Measurements from ENCODE around the gene SDCBP2. TPM values are rescaled to one million over a fixed set of nuclear protein-coding genes. Genes with fewer than 3 reads are reported as not detected.

The SDCBP2 gene
- total and polyA plus RNA-seq, 2 of the 13 experiments (the other 11 are each of a cell fraction or from before 2014, with no cell fraction given), result 1.2 to 2.4 TPM

DNA sequence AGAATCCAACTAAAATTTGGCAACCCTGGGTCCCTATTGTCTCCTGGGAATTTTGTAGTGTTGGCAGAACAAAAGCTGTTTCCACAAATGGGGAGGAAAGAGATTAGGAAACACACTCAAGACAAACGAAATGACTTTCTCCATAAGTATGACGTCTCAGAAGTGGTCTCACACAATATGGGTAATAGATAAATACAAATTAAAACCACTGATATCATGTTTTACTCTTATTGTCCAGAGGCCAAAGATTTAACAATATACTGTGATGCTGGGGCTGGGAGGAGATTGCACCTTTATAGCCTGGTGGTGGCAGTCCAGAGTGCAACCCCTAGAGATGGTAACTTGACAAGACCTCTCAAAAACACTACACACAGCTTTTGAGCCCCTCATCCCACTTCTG lies 45.3 kb upstream of the SDCBP2 start (continued):
- TF ChIP-seq, protein P1, sequence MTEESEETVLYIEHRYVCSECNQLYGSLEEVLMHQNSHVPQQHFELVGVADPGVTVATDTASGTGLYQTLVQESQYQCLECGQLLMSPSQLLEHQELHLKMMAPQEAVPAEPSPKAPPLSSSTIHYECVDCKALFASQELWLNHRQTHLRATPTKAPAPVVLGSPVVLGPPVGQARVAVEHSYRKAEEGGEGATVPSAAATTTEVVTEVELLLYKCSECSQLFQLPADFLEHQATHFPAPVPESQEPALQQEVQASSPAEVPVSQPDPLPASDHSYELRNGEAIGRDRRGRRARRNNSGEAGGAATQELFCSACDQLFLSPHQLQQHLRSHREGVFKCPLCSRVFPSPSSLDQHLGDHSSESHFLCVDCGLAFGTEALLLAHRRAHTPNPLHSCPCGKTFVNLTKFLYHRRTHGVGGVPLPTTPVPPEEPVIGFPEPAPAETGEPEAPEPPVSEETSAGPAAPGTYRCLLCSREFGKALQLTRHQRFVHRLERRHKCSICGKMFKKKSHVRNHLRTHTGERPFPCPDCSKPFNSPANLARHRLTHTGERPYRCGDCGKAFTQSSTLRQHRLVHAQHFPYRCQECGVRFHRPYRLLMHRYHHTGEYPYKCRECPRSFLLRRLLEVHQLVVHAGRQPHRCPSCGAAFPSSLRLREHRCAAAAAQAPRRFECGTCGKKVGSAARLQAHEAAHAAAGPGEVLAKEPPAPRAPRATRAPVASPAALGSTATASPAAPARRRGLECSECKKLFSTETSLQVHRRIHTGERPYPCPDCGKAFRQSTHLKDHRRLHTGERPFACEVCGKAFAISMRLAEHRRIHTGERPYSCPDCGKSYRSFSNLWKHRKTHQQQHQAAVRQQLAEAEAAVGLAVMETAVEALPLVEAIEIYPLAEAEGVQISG (CRISPR knock-in tag; IDR thresholded peaks at IDR 0.05), result no peak
- no peak for TF ChIP-seq ELF3 (CRISPR knock-in tag; IDR thresholded peaks at IDR 0.05)
- no peak for TF ChIP-seq RXRA (CRISPR knock-in tag; IDR thresholded peaks at IDR 0.05)
- no peak for TF ChIP-seq RCOR2 (CRISPR knock-in tag; IDR thresholded peaks at IDR 0.05)
- TF ChIP-seq KMT2A (CRISPR knock-in tag; IDR thresholded peaks at IDR 0.05), result no peak
- TF ChIP-seq TBL1XR1 (IDR thresholded peaks at IDR 0.05; ENCODE audit: borderline replicate concordance, low read length, partially characterized antibody), result no peak

DNA sequence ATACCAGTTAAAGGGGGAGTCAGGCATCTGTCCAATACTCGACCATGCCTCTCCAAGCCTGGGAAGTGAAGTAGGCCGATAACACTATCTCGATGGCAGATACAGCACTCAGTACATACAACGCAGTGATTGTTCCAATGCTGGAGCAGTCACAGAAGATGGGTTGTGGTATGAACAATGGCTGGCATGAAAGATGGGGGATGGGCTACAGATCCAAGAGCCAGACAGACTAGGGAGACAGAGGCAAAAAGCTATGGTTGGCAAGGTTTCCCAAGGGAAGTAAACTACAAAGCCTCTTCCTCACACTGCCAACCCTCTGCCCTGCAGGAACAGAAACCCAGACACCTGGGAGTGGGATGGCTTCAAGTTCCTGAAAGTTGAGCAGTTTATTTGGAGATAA lies 44.7 kb upstream of the SDCBP2 start:
- intact Hi-C loops (cut with micrococcal nuclease; ENCODE audit: unreplicated experiment), result no loop called here
- CTCF ChIA-PET (ENCODE audit: low intra/inter-chr PET ratio, low total read pairs), result no interaction called here
- Histone ChIP-seq H3K79me2 (ENCODE audit: insufficient read depth, low read length) (peaks cover 45% of the 10 kb centered on the region), H3K9ac (ENCODE audit: insufficient read depth, low read depth, low read length) (no peak overlapping the region), H4K20me1 (ENCODE audit: insufficient read depth, low read length) (peaks cover 51% of the 10 kb centered on the region), H3K27me3 (ENCODE audit: control insufficient read depth in 1 of 2, insufficient read depth in 2 of 2, low read length in 2 of 2) (no peaks in the 10 kb centered on the region), H3K36me3 (replicated peaks in 1 of 2; ENCODE audit: control insufficient read depth in 1 of 2, insufficient read depth in 2 of 2, low read length in 2 of 2) (peaks cover 31 to 68% of the 10 kb centered on the region in 2 experiments), H3K4me3 (replicated peaks in 1 of 3; ENCODE audit: insufficient read depth in 1 of 3, low read depth in 2 of 3, low read length in 3 of 3) (no peak overlapping the region), H3K4me2 (ENCODE audit: low read depth, low read length) (no peak overlapping the region), H3K9me3 (ENCODE audit: low read length) (no peaks in the 10 kb centered on the region), H3K27ac (ENCODE audit: extremely low read length, insufficient read depth, low read length) (no peak overlapping the region), H3K4me1 (ENCODE audit: insufficient read depth, low read length) (peaks cover 19% of the 10 kb centered on the region), H2AFZ (ENCODE audit: low read length) (no peak overlapping the region)
- in situ Hi-C loops (cut with HindIII; ENCODE audit: extremely low pct_ligation_motif_present, low pct_unique_long_range_greater_than_20kb), result no loop called here
- TF ChIP-seq TCF7 (IDR thresholded peaks at IDR 0.05; ENCODE audit: low read depth), result no peak
- TF ChIP-seq ZNF329 (CRISPR knock-in tag; IDR thresholded peaks at IDR 0.05; ENCODE audit: low read depth), result no peak
- no peak for TF ChIP-seq SNAI1 (CRISPR knock-in tag; IDR thresholded peaks at IDR 0.05; ENCODE audit: borderline replicate concordance)
- TF ChIP-seq, protein P2, sequence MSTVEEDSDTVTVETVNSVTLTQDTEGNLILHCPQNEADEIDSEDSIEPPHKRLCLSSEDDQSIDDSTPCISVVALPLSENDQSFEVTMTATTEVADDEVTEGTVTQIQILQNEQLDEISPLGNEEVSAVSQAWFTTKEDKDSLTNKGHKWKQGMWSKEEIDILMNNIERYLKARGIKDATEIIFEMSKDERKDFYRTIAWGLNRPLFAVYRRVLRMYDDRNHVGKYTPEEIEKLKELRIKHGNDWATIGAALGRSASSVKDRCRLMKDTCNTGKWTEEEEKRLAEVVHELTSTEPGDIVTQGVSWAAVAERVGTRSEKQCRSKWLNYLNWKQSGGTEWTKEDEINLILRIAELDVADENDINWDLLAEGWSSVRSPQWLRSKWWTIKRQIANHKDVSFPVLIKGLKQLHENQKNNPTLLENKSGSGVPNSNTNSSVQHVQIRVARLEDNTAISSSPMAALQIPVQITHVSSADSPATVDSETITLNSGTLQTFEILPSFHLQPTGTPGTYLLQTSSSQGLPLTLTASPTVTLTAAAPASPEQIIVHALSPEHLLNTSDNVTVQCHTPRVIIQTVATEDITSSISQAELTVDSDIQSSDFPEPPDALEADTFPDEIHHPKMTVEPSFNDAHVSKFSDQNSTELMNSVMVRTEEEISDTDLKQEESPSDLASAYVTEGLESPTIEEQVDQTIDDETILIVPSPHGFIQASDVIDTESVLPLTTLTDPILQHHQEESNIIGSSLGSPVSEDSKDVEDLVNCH (CRISPR knock-in tag; IDR thresholded peaks at IDR 0.05), result no peak
- peak; percentile 4; the same call in 1 of the 2 replicates for TF ChIP-seq POLR2AphosphoS5 (IDR thresholded peaks at IDR 0.05; ENCODE audit: low read depth, low read length)
- 99% methylated on average over 4 of the region's 4 CpGs for WGBS (ENCODE audit: low lambda C conversion rate)
- ATAC-seq, result no peak
- no TSS peak for BruUV-seq (replicated peaks)
- POLR2A ChIA-PET, result no interaction called here
- DNase-seq (ENCODE audit: low spot score), result no peak
- FAIRE-seq, result no peak
